GM13976 (cell line): Measurements from ENCODE around the gene SPCS3.

ENCODE experiments used
- DNase-seq: peaks from one replicate; pipeline ENCODE4 v3.0.0; 2012; ENCODE audit warnings: low spot score
- in situ Hi-C: fragments of 300-500 bp; cut with MboI; formaldehyde crosslinking; loops from one replicate; pipeline ENCODE4 v1.12.0; 2022; ENCODE audit warnings: low sequenced_read_pairs, mixed read lengths, inconsistent platforms; ENCODE audit not compliant: unreplicated experiment
- TF ChIP-seq, protein P1 (sequence below): IDR thresholded peaks from 2 replicates; pipeline ENCODE4 v1.5.1; 2012; ENCODE audit warnings: borderline replicate concordance, mild to moderate bottlenecking; ENCODE audit not compliant: insufficient read depth; ENCODE audit errors: extremely low read depth, missing control alignments, control extremely low read depth

SPCS3 gene

DNA sequence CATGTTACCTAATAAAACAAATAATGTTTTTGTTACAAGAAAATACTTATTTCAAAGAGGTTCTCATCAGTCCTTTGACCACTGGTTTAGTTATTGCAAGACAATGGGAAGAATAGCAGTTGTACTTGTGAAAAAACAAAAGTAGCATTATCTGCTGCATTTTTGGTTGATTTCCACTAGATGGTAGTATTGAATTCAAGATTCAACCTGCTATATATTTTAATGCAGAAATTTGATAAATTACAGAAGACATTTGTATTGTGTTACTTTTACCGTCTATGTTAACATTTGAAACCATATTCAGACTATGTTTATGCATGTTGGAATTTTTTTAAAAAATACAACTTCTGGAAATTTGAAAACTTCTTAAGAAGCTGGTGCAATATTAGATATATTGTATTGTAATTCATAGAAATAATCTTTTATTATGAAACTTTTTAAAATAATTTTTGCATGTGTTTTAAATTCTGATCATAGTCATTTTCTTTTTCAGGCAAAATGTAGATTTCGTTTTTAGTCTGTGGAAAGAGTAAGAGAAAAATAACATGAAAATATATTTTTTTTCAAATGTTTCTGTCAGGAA lies 56.4 kb downstream of the SPCS3 start:
- no peak for DNase-seq
- in situ Hi-C loops: loop anchor here (10.0 kb wide), 2 partner anchors 269 to 669 kb away; no protein-coding TSS in a partner anchor
- TF ChIP-seq, protein P1, sequence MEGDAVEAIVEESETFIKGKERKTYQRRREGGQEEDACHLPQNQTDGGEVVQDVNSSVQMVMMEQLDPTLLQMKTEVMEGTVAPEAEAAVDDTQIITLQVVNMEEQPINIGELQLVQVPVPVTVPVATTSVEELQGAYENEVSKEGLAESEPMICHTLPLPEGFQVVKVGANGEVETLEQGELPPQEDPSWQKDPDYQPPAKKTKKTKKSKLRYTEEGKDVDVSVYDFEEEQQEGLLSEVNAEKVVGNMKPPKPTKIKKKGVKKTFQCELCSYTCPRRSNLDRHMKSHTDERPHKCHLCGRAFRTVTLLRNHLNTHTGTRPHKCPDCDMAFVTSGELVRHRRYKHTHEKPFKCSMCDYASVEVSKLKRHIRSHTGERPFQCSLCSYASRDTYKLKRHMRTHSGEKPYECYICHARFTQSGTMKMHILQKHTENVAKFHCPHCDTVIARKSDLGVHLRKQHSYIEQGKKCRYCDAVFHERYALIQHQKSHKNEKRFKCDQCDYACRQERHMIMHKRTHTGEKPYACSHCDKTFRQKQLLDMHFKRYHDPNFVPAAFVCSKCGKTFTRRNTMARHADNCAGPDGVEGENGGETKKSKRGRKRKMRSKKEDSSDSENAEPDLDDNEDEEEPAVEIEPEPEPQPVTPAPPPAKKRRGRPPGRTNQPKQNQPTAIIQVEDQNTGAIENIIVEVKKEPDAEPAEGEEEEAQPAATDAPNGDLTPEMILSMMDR: peak; percentile 38

DNA sequence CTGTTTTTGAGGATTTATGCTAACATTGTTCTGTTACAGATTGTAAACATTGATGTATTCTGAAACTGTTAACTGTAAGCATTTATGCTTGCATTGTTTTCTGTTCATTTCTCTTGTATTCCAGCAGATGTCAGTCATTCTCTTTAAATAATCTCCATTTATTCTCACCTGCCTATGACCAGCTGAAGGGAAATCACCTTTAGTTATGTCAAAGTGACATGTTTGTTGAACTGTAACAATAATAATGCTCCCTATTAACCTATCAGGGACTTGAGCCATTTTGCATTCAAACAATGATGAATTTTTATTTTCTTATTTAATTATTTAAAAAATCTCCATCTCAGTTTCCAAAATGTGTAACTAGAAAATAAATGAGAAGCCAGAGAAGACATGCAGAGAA lies 58.0 kb downstream of the SPCS3 start:
- in situ Hi-C loops: loop anchor here (10.0 kb wide), 2 partner anchors 267 to 667 kb away; no protein-coding TSS in a partner anchor

DNA sequence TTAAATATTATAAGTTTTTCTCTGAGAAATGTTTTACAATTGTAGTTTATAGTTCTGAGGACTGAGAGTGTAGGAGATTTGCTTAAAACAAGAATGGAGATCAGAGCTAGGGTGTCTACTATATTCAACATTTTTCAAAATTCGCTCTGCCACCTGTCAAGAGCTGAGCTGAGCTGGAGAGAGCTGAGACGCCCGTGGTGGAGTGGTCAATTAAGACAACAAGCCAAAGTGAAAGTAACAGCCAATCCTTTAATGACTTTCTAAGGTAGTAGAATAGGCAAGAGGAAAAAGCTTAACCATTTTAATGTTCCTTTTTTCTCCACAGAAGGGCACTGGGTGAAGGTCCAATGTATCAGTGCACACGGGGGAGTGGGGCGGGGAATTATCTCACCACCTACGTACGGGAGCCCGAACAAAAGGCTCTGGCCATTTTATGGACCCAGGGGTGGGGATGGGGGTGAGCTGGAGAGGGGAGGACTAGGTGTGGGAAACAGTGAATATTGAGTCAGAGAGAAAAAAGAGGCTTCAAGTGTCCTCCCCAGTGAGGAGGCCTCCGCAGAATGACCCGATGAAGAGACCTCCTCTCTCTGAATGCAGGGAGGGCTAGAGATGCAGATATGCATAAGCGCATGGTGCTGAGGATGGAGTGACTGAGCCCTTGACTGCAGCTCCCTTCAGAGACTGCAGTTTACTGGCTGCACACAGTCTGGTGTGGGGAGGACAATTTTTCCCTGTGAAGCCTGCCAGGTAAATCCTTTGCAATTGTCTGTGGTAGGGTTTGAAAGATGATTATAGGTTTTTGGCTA lies 60.8 kb downstream of the SPCS3 start:
- DNase-seq: no peak

More for the DNA sequence above, 58.0 kb downstream of the SPCS3 start:
- DNase-seq: peak; percentile 37
- TF ChIP-seq, protein P1: peak; percentile 45

More for the DNA sequence above, 60.8 kb downstream of the SPCS3 start:
- in situ Hi-C loops: no loop called here
- TF ChIP-seq, protein P1: no peak
